ENCODE results near the gene POM121C.

- TF ChIP-seq CTCF (IDR thresholded peaks at IDR 0.05) (no peak), POLR2A (IDR thresholded peaks at IDR 0.05) (no peak), POLR2AphosphoS5 (IDR thresholded peaks at IDR 0.05) (no peak)
Measured at GRCh38 chr7:75534727-75535307, 48.7 kb upstream of the POM121C start.
